NCI-H2107 (cell line): Measurements from ENCODE around the gene ERMN.
"Not testable (repeated sequence)": the region's sequence is repeated elsewhere in the genome, so short reads cannot be mapped to it uniquely, and the experiment has no call there.

Experiments used
- DNase-seq: peaks from one replicate; lab custom pipeline; 2025; lab: John Stamatoyannopoulos, UW

Gene ERMN

DNA sequence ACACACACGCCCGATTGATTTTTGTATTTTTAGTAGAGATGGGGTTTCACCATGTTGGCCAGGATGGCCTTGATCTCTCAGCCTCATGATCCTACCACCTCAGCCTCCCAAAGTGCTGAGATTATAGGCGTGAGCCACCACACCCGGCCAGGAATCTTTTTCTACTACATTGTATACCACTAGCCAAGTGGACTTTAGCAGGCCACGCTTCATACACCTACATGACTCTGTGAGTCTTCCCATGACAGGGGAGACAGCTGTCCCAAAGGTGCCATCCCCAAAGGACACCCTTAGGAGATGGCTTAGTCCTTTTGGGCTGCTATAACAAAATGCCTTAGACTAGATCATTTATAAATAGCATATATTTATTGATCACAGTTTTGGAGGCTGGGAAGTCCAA is 32.8 kb downstream of the ERMN start:
- no peak for DNase-seq

DNA sequence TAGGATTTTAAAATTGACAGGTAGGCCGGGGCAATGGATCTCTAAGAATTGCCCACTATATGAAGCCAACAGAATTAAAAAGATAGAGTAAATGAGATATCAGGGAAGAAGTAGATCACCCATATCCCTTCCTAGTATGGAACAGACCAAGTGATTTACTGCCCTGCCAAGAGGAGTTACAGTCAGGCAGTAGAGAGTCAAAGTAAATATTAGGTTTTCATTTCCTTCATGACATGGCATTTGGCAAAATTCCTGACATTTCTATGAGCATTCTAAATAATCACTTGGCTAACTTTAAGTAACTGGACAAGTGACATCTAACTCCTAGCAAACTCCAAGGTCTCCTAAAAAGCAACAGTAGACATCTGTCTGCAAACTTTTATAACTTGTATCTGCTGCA is 34.6 kb downstream of the ERMN start:
- DNase-seq: no peak

GRCh38 chr2:157290525-157290924 is 35.1 kb downstream of the ERMN start:
- no peak for DNase-seq

DNA sequence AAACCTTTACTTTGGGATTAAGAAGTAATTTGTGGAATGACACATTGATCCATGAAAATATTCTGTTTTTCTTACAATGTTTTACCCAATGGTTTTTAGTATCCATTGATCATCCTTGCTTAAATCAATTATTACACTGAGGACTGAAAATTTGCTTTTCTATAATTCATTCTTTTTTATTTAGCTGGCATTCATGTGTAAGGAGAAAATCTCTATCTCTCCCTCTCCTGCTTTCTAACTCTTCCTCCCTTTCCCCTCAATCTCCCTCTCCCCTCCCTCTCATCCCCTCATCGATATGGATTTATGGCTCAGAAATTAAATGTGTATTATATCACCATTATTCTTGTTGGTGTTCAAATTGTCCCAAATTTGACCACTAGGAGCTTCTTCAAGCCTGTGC is 38.5 kb downstream of the ERMN start:
- DNase-seq: no peak

- DNase-seq: no peak
These were observed 42.2 kb downstream of the ERMN start for GRCh38 chr2:157283468-157283867.

- no peak for DNase-seq
These were observed 44.3 kb downstream of the ERMN start for GRCh38 chr2:157281316-157281715.

GRCh38 chr2:157279311-157279710 is 46.3 kb downstream of the ERMN start:
- DNase-seq: not testable (repeated sequence)

- DNase-seq: no peak
These were observed 53.9 kb downstream of the ERMN start for GRCh38 chr2:157271590-157272203.

DNA sequence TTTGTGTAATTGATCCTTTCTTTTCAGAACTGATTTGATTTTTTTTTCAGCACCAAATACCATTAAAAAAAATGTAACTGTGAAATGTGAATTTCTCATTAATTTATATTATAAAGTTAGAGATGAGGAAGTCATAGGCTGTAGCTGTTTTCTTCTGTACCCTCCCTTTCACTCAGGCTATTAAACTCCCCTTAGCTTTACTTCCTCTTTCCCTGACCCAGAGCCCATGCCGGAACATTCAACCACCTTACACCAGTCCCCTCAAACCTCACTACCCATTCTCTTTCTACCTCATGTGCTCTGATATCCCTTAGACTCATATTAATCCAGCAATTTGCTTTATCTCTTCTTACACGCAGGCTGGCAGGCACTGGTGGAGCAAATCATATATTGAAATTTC is 55.7 kb downstream of the ERMN start:
- no peak for DNase-seq

- DNase-seq: no peak
These were observed 56.6 kb downstream of the ERMN start for GRCh38 chr2:157269060-157269459.
